T-cell (primary cell): ENCODE data around the gene GALNT10. TPM values are rescaled to one million over a fixed set of nuclear protein-coding genes. Genes with fewer than 3 reads are reported as not detected.
A peak's percentile ranks its signal among the peaks of the same experiment; 100 is the strongest.

Source experiments
- ATAC-seq, 4 experiments: fragments of 200-7000 bp in 3 of 4; fragments of 150-1000 bp in 1 of 4; cut with Tn5 transposase; replicated peaks in 1 of 4; 1 replicate in 3 of 4; 2 replicates in 1 of 4; pipeline ENCODE4 v1.10.0; 2021; ENCODE audit warnings: moderate library complexity in 3 of 4, mild to moderate bottlenecking in 2 of 4, moderate number of reproducible peaks in 1 of 4
- CTCF ChIA-PET, 2 donors: fragments of 300-600 bp; sonication (Branson Sonifier 250); formaldehyde crosslinking; loops; one replicate each; lab custom pipeline; 2022; ENCODE audit warnings: antibody characterized with exemption in 2 of 2; lab: Charles Lee
- POLR2A ChIA-PET, 2 donors: fragments of 300-600 bp; sonication (Branson Sonifier 250); formaldehyde crosslinking; loops; one replicate each; lab custom pipeline; 2022; ENCODE audit warnings: antibody characterized with exemption in 2 of 2; lab: Charles Lee
- DNase-seq, 35 experiments: peaks; one replicate each; pipeline versions ENCODE4 v3.0.0 to v3.0.0-alpha.2; 2013 to 2023
- H3K27ac ChIP-seq: one replicate; pipeline ENCODE4 v1.5.1; 2013; ENCODE audit warnings: low read length
- H3K27me3 ChIP-seq, 2 experiments: replicated peaks in 1 of 2; 1 replicate in 1 of 2; 2 replicates in 1 of 2; pipeline versions ENCODE4 v1.6.1 to v1.7.0; 2013; ENCODE audit warnings: low read length in 1 of 2, mixed read lengths in 1 of 2; ENCODE audit not compliant: control insufficient read depth in 2 of 2, insufficient read depth in 2 of 2; ENCODE audit errors: extremely low read depth in 1 of 2
- H3K36me3 ChIP-seq, 2 donors: 1 replicate in 1 of 2; 2 replicates in 1 of 2; pipeline versions ENCODE4 v1.6.1 to v1.7.0; 2013; ENCODE audit warnings: low read length in 1 of 2; ENCODE audit not compliant: control insufficient read depth in 2 of 2, insufficient read depth in 1 of 2; ENCODE audit errors: extremely low read depth in 1 of 2
- H3K4me1 ChIP-seq, 2 experiments: 1 replicate in 1 of 2; 2 replicates in 1 of 2; pipeline versions ENCODE4 v1.6.1 to v1.7.0; 2013; ENCODE audit warnings: low read length in 2 of 2, mixed read lengths in 1 of 2; ENCODE audit not compliant: insufficient read depth in 2 of 2, control insufficient read depth in 1 of 2; ENCODE audit errors: extremely low read depth in 1 of 2
- H3K4me3 ChIP-seq, 2 donors: 1 replicate in 1 of 2; 2 replicates in 1 of 2; pipeline versions ENCODE4 v1.5.1 to v1.7.0; 2013; ENCODE audit warnings: mild to moderate bottlenecking in 2 of 2, low read length in 1 of 2, moderate library complexity in 1 of 2; ENCODE audit not compliant: control insufficient read depth in 1 of 2; ENCODE audit errors: extremely low read depth in 1 of 2
- H3K9me3 ChIP-seq: 2 replicates; pipeline ENCODE4 v1.7.0; 2013
- H3K27ac Mint-ChIP-seq, 2 donors: one replicate each; pipeline ENCODE4 v1.8.0; 2020 to 2021; ENCODE audit warnings: mild to moderate bottlenecking in 2 of 2, mixed read lengths in 2 of 2
- H3K27me3 Mint-ChIP-seq, 2 donors: one replicate each; pipeline ENCODE4 v1.8.0; 2021 to 2022; ENCODE audit warnings: mixed read lengths in 2 of 2
- H3K36me3 Mint-ChIP-seq: one replicate; pipeline ENCODE4 v1.8.0; 2021; ENCODE audit warnings: mixed read lengths
- H3K4me1 Mint-ChIP-seq, 3 donors: one replicate each; pipeline ENCODE4 v1.8.0; 2020 to 2022; ENCODE audit warnings: mixed read lengths in 3 of 3, mild to moderate bottlenecking in 1 of 3
- H3K4me3 Mint-ChIP-seq, 3 donors: one replicate each; pipeline ENCODE4 v1.8.0; 2020 to 2022; ENCODE audit warnings: mild to moderate bottlenecking in 3 of 3, mixed read lengths in 3 of 3, moderate library complexity in 3 of 3
- H3K9me3 Mint-ChIP-seq, 3 donors: one replicate each; pipeline ENCODE4 v1.8.0; 2020 to 2022; ENCODE audit warnings: mixed read lengths in 3 of 3
- WGBS: methylation state at CpG from one replicate; pipeline ENCODE4 v1.1.5; 2013; ENCODE audit warnings: missing lambda C conversion rate; ENCODE audit not compliant: insufficient coverage; 5-methylcytosine and 5-hydroxymethylcytosine counted together
- total RNA-seq, 35 experiments: library from RNA in 6 of 35; stranded (reverse) in 6 of 35; fragments of 120-200 nt in 1 of 35; gene quantifications; one replicate each; pipeline versions ENCODE4 v1.2.1 to v1.2.4 and lab custom pipeline; 2013 to 2026

GALNT10 gene
- total RNA-seq, 5 donors from 2014 or later (not counting 1 experiment from before 2014, with no cell fraction given), result 26.9 to 62.7 (median 40.8) TPM

DNA sequence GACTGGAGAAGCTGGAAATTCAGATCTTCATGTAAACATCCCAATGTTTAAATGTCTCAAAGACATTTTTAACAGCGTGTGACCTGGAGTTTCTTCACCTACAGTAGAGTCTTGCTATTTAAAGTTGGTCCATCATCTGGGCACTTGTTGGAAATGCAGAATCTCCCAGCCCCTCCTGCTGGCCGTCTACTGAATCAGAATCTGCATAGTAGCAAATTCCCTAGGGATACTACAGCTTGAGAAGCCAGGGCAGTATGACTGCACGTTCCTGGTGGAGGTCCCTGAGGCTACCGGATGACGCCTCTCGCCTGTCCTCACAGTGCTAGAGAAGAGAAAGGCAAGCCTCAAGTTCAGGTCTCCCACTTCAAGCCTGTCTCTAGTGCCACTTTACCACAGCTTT lies 271.0 kb downstream of the GALNT10 start:
- no peaks in the 10 kb centered on the region for H3K4me1 Mint-ChIP-seq
- H3K9me3 ChIP-seq, result no peaks in the 10 kb centered on the region
- no peak overlapping the region for H3K4me3 ChIP-seq
- ChIA-PET CTCF (no interaction called here), POLR2A (no interaction called here)
- H3K27ac ChIP-seq, result no peak overlapping the region
- 100% methylated on average over 1 of the region's 6 CpGs for WGBS
- H3K36me3 ChIP-seq, result peaks cover 5 to 16% of the 10 kb centered on the region in 2 donors
- no peak for DNase-seq
- H3K27ac Mint-ChIP-seq, result no peak overlapping the region
- H3K4me1 ChIP-seq, result no peaks in the 10 kb centered on the region
- H3K9me3 Mint-ChIP-seq, result no peaks in the 10 kb centered on the region
- H3K4me3 Mint-ChIP-seq, result no peak overlapping the region
- no peak for ATAC-seq
- peaks cover 0 to 1% of the 10 kb centered on the region in 2 experiments for H3K27me3 ChIP-seq
- H3K36me3 Mint-ChIP-seq, result peaks cover 30% of the 10 kb centered on the region
- H3K27me3 Mint-ChIP-seq, result no peaks in the 10 kb centered on the region

DNA sequence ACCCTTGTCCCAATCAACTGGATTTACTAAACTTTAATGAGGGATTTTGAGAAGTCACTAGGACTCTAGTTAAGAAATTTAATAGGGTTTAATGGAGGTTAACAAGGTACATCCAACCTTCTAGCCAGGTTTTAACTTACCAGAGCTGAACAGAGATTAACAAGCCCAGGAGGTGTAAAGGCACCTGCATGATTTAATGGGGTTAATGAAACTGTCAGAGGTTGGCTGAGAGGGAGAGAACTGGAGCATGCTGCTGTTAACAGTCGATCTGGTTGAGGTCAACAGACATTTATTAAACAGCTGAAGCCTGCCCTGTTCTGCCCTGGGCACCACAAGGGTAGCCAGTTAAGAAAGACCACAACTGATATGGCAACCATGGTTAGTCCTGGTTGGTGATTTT lies 273.9 kb downstream of the GALNT10 start:
- H3K4me1 Mint-ChIP-seq, result no peaks in the 10 kb centered on the region
- peaks cover 9 to 12% of the 10 kb centered on the region in 2 donors for H3K27me3 Mint-ChIP-seq
- WGBS, result no CpG with 5 or more reads among the region's 1 CpG
- no peaks in the 10 kb centered on the region for H3K9me3 Mint-ChIP-seq
- ChIA-PET CTCF (no interaction called here), POLR2A (interaction anchor here in 1 of 2 donors (0.5 kb wide), 1 partner anchor 402 kb away, joined by 4 read pairs; no protein-coding TSS in a partner anchor)
- H3K36me3 ChIP-seq, result peaks cover 0 to 3% of the 10 kb centered on the region in 2 donors
- peaks cover 13% of the 10 kb centered on the region for H3K36me3 Mint-ChIP-seq
- no peak overlapping the region for H3K27ac ChIP-seq
- ATAC-seq (no peak), DNase-seq (no peak)
- no peaks in the 10 kb centered on the region for H3K9me3 ChIP-seq
- no peak overlapping the region for H3K27ac Mint-ChIP-seq
- H3K4me1 ChIP-seq, result no peaks in the 10 kb centered on the region
- peaks cover 2 to 20% of the 10 kb centered on the region in 2 experiments for H3K27me3 ChIP-seq
- H3K4me3 ChIP-seq, result no peak overlapping the region
- no peak overlapping the region for H3K4me3 Mint-ChIP-seq

DNA sequence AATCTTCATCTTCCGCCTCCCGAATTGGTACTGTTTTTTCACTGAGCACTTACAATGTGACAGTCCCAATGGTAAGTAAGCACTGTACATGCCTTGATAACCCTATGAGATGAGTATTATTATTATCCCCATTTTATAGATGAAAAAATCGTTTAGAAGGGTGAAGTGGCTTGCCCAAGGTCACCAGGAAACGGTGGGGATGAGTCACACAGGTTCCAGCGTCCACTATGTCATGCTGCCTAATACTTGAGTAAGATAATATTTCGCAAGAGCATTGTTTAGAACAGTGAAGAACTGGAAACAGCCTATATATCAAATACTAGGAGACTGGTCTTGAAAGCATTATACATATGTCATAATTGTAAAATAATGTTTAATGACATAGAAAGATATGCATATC lies 274.6 kb downstream of the GALNT10 start:
- CTCF ChIA-PET, result no interaction called here
- H3K27me3 Mint-ChIP-seq, result peaks cover 13 to 16% of the 10 kb centered on the region in 2 donors

DNA sequence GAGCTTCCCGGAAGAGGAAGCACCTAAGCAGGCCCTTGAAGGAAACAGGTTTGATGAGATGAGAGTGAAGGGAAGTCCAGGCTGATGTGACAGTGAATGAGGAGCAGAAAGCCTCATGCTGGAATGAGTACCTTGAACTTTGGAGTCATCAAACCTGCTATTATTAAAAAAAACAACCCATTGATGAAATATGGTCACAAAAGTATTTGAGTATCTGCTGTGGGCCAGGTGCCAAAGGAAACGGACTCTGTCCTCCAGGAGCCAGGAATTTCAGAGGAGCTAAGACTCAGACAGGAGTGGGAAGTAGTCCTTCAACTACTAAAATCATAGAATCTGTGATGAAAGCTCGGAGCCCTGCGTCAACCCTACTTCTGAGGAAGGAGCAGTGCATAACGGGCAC lies 275.6 kb downstream of the GALNT10 start:
- DNase-seq, result no peak

More for the DNA sequence above, 274.6 kb downstream of the GALNT10 start:
- H3K4me1 Mint-ChIP-seq, result no peaks in the 10 kb centered on the region
- no peak overlapping the region for H3K4me3 Mint-ChIP-seq
- no peaks in the 10 kb centered on the region for H3K9me3 Mint-ChIP-seq
- Histone ChIP-seq H3K27me3 (peaks cover 7 to 22% of the 10 kb centered on the region in 2 experiments), H3K9me3 (no peaks in the 10 kb centered on the region), H3K4me1 (no peaks in the 10 kb centered on the region), H3K36me3 (peaks cover 0 to 3% of the 10 kb centered on the region in 2 donors), H3K27ac (no peak overlapping the region), H3K4me3 (no peak overlapping the region)
- POLR2A ChIA-PET, result no interaction called here
- no peak for DNase-seq
- no CpG with 5 or more reads among the region's 6 CpGs for WGBS
- no peak overlapping the region for H3K27ac Mint-ChIP-seq
- no peak for ATAC-seq
- H3K36me3 Mint-ChIP-seq, result peaks cover 12% of the 10 kb centered on the region

DNA sequence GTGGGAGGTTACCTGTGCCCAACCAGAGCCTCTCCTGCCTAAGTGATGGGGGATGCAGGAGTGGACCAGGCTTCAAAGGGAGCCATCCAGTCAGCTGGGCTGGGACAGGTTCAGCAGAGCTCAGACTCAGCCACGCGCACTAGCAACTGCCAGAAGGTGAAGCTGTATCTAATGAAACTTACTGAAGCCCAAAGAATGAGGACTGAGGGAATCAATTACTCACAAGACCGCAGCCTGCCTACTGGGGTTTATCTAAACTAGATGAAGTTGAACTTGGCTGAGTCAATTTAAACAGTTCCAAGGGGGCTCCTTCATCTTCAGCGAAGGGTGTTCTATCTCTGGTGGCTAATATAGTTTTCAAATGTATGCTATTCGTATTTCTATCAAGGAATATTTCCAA lies 276.1 kb downstream of the GALNT10 start:
- Histone ChIP-seq H3K27me3 (peaks cover 9 to 29% of the 10 kb centered on the region in 2 experiments), H3K36me3 (no peaks in the 10 kb centered on the region), H3K4me1 (no peaks in the 10 kb centered on the region), H3K9me3 (no peaks in the 10 kb centered on the region), H3K27ac (no peak overlapping the region), H3K4me3 (no peak overlapping the region)
- H3K4me3 Mint-ChIP-seq, result no peak overlapping the region
- peaks cover 4% of the 10 kb centered on the region for H3K36me3 Mint-ChIP-seq
- H3K27ac Mint-ChIP-seq, result no peak overlapping the region
- H3K9me3 Mint-ChIP-seq, result no peaks in the 10 kb centered on the region
- CTCF ChIA-PET, result interaction anchor here (0.5 to 2.1 kb wide), 4 partner anchors 17 to 431 kb away, joined by 4 to 10 read pairs (median 6); no protein-coding TSS in a partner anchor
- POLR2A ChIA-PET, result no interaction called here
- WGBS, result no CpG with 5 or more reads among the region's 5 CpGs
- DNase-seq (no peak), ATAC-seq (no peak)
- H3K27me3 Mint-ChIP-seq, result peaks cover 28 to 31% of the 10 kb centered on the region in 2 donors
- peaks cover 4 to 7% (median 5%) of the 10 kb centered on the region in 3 donors for H3K4me1 Mint-ChIP-seq

More for the DNA sequence above, 275.6 kb downstream of the GALNT10 start:
- peaks cover 0 to 2% of the 10 kb centered on the region in 2 donors for H3K36me3 ChIP-seq
- CTCF ChIA-PET, result interaction anchor here (1.4 to 2.1 kb wide), 2 partner anchors 17 to 18 kb away, joined by 7 to 10 read pairs; no protein-coding TSS in a partner anchor
- 100% methylated on average over 1 of the region's 5 CpGs for WGBS
- Mint-ChIP-seq H3K36me3 (peaks cover 4% of the 10 kb centered on the region), H3K4me3 (no peak overlapping the region), H3K4me1 (peaks cover 4 to 7% (median 5%) of the 10 kb centered on the region in 3 donors), H3K9me3 (no peaks in the 10 kb centered on the region), H3K27ac (no peak overlapping the region), H3K27me3 (peaks cover 23 to 25% of the 10 kb centered on the region in 2 donors)
- no peaks in the 10 kb centered on the region for H3K4me1 ChIP-seq
- H3K27ac ChIP-seq, result no peak overlapping the region
- POLR2A ChIA-PET, result no interaction called here
- ATAC-seq, result no peak
- H3K27me3 ChIP-seq, result peaks cover 7 to 25% of the 10 kb centered on the region in 2 experiments
- no peak overlapping the region for H3K4me3 ChIP-seq
- H3K9me3 ChIP-seq, result no peaks in the 10 kb centered on the region

DNA sequence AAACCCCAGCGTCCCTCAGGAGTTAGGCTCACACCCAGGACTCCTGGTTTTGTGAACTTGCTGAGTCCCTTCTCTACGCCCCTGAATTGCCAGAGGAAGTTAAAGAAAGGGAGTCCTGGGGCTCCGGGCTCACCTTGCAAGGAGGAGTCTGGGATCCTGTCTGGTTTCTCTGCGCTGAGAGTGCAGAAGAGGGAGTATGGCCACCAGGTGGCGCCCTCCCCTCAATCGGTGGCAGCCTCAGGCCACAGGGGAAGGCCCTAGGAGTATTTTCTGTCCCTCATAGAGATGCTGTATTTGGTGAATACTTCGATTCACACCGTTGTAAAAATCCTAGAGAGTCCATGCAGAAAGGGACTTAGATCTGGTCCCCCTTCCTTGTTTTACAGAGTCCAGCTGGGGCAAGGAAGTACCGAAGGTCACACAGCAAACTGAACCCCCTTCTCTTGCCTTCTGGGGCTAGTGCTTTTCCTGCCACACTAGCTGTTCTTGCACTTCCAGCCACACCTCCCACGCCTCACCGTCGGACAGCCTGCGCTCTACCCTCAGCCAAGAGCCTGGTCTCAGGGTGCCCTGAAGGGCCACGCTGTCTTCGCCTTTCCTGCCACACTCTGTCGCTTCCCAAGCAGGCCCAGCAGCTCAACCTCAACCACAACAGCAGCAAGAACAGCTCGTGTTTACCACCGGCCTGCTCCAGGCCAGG lies 277.3 kb downstream of the GALNT10 start:
- ATAC-seq (peak; percentile 75 to 93 (median 84)), DNase-seq (peak in 34 of 35 experiments; percentile 13 to 81 (median 60))
- peaks cover 12 to 33% of the 10 kb centered on the region in 2 experiments for H3K27me3 ChIP-seq
- ChIA-PET CTCF (interaction anchor here (1.1 to 2.1 kb wide), 4 partner anchors 14 to 46 kb away, joined by 4 to 7 read pairs (median 4); no protein-coding TSS in a partner anchor), POLR2A (interaction anchor here in 1 of 2 donors (0.5 kb wide), 1 partner anchor 353 kb away, joined by 3 read pairs; no protein-coding TSS in a partner anchor)
- Mint-ChIP-seq H3K27me3 (peaks cover 34 to 39% of the 10 kb centered on the region in 2 donors), H3K9me3 (no peaks in the 10 kb centered on the region), H3K4me3 (no peak overlapping the region), H3K4me1 (peaks cover 5 to 7% (median 7%) of the 10 kb centered on the region in 3 donors), H3K36me3 (peaks cover 4% of the 10 kb centered on the region), H3K27ac (no peak overlapping the region)
- peaks cover 0 to 3% of the 10 kb centered on the region in 2 experiments for H3K4me1 ChIP-seq
- no peak overlapping the region for H3K27ac ChIP-seq
- WGBS, result 39% methylated on average over 16 of the region's 18 CpGs
- no peaks in the 10 kb centered on the region for H3K36me3 ChIP-seq
- H3K4me3 ChIP-seq, result no peak overlapping the region
- H3K9me3 ChIP-seq, result no peaks in the 10 kb centered on the region
